Lower lobe of right lung (tissue), 2 donors: ENCODE results near the gene ARMS2. TPM values are rescaled to one million over a fixed set of nuclear protein-coding genes. Genes with fewer than 3 reads are reported as not detected.

Experiments
- ATAC-seq, 2 donors: fragments of 200-7000 bp; cut with Tn5 transposase; one replicate each; pipeline ENCODE4 v1.9.1; 2020 to 2022; ENCODE audit warnings: mild to moderate bottlenecking in 2 of 2, moderate library complexity in 2 of 2
- DNase-seq: peaks from one replicate; pipeline ENCODE4 v3.0.0-alpha.2; 2020
- H3K27ac ChIP-seq: fragments of 200-600 bp; one replicate; pipeline ENCODE4 v1.8.0; 2022
- H3K27me3 ChIP-seq: fragments of 200-600 bp; one replicate; pipeline ENCODE4 v1.8.0; 2022; ENCODE audit warnings: low read depth
- H3K36me3 ChIP-seq: fragments of 200-600 bp; one replicate; pipeline ENCODE4 v1.8.0; 2022; ENCODE audit warnings: mild to moderate bottlenecking
- H3K4me1 ChIP-seq: fragments of 200-600 bp; one replicate; pipeline ENCODE4 v1.8.0; 2022
- H3K4me3 ChIP-seq: fragments of 200-600 bp; one replicate; pipeline ENCODE4 v1.8.0; 2022; ENCODE audit warnings: mild to moderate bottlenecking
- H3K9me3 ChIP-seq: fragments of 200-600 bp; one replicate; pipeline ENCODE4 v1.8.0; 2022
- intact Hi-C: fragments of 100-400 bp; cut with DNase I; formaldehyde crosslinking; loops from one replicate; pipeline ENCODE4 v1.11.0; 2022
- total RNA-seq: library from RNA; stranded (reverse); fragmentation: NEBNext Ultra II Directional; extraction: Animal tissue kit (Norgen Biotek cat#: 25700); gene quantifications from one replicate; pipeline ENCODE4 v1.2.1, GENCODE V29; 2021
- TF ChIP-seq, protein P1 (sequence below): fragments of 200-600 bp; IDR thresholded peaks from one replicate; pipeline ENCODE4 v1.8.0; 2022; ENCODE audit warnings: antibody characterized with exemption, mild to moderate bottlenecking
- donor health status: DM: no; HTN: yes; CAD: no; lungs with severe emphysema.

Gene ARMS2
- total RNA-seq, 1 donor from 2014 or later = not detected

GRCh38 chr10:122450353-122450990 is 4.0 kb upstream of the ARMS2 start:
- DNase-seq = no peak
- intact Hi-C loops = no loop called here
- Histone ChIP-seq H3K9me3 (no peaks in the 10 kb centered on the region), H3K4me3 (no peak overlapping the region), H3K36me3 (no peaks in the 10 kb centered on the region), H3K4me1 (peaks cover 6% of the 10 kb centered on the region), H3K27me3 (no peaks in the 10 kb centered on the region), H3K27ac (no peak overlapping the region)
- no peak for ATAC-seq
- TF ChIP-seq, protein P1, sequence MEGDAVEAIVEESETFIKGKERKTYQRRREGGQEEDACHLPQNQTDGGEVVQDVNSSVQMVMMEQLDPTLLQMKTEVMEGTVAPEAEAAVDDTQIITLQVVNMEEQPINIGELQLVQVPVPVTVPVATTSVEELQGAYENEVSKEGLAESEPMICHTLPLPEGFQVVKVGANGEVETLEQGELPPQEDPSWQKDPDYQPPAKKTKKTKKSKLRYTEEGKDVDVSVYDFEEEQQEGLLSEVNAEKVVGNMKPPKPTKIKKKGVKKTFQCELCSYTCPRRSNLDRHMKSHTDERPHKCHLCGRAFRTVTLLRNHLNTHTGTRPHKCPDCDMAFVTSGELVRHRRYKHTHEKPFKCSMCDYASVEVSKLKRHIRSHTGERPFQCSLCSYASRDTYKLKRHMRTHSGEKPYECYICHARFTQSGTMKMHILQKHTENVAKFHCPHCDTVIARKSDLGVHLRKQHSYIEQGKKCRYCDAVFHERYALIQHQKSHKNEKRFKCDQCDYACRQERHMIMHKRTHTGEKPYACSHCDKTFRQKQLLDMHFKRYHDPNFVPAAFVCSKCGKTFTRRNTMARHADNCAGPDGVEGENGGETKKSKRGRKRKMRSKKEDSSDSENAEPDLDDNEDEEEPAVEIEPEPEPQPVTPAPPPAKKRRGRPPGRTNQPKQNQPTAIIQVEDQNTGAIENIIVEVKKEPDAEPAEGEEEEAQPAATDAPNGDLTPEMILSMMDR = no peak

DNA sequence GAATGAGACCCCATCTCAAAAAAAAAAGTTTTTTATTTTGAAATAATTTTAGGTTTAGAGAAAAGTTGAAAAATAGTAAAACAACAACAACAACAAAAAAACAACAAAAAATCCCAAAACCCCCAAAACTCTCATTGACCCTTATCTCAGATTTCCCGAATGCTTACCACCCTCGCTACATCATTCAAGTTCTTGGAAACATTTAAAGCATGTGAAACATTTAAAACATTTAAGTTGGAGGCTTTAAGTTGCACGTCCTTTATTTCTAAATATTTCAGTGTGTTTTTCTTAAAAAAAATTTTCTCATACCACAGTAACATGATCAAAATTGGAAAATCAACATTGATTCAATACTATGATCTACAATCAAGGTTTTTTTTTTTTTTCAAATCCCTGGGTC is 382 bp upstream of the ARMS2 start:
- no peak for DNase-seq

GRCh38 chr10:122455376-122456079 is 1.1 kb downstream of the ARMS2 start:
- Histone ChIP-seq H3K4me3 (no peak overlapping the region), H3K9me3 (no peaks in the 10 kb centered on the region), H3K36me3 (no peaks in the 10 kb centered on the region), H3K4me1 (peaks cover 4% of the 10 kb centered on the region), H3K27ac (no peak overlapping the region), H3K27me3 (peaks cover 9% of the 10 kb centered on the region)
- intact Hi-C loops = no loop called here
- DNase-seq (no peak), ATAC-seq (no peak)
- TF ChIP-seq, protein P1 = no peak

More for the DNA sequence above, 382 bp upstream of the ARMS2 start:
- intact Hi-C loops = no loop called here
- Histone ChIP-seq H3K4me3 (no peak overlapping the region), H3K36me3 (no peaks in the 10 kb centered on the region), H3K9me3 (no peaks in the 10 kb centered on the region), H3K27ac (no peak overlapping the region), H3K27me3 (peaks cover 4% of the 10 kb centered on the region), H3K4me1 (no peaks in the 10 kb centered on the region)
- no peak for ATAC-seq
- TF ChIP-seq, protein P1 = no peak

GRCh38 chr10:122457934-122458333 is 3.5 kb downstream of the ARMS2 start:
- H3K4me1 ChIP-seq = peaks cover 9% of the 10 kb centered on the region
- H3K36me3 ChIP-seq = no peaks in the 10 kb centered on the region
- intact Hi-C loops = no loop called here
- H3K9me3 ChIP-seq = no peaks in the 10 kb centered on the region
- TF ChIP-seq, protein P1 = no peak
- DNase-seq (no peak), ATAC-seq (no peak)
- H3K4me3 ChIP-seq = no peak overlapping the region
- peak overlapping the region; percentile 18 for H3K27ac ChIP-seq
- H3K27me3 ChIP-seq = peaks cover 9% of the 10 kb centered on the region

DNA sequence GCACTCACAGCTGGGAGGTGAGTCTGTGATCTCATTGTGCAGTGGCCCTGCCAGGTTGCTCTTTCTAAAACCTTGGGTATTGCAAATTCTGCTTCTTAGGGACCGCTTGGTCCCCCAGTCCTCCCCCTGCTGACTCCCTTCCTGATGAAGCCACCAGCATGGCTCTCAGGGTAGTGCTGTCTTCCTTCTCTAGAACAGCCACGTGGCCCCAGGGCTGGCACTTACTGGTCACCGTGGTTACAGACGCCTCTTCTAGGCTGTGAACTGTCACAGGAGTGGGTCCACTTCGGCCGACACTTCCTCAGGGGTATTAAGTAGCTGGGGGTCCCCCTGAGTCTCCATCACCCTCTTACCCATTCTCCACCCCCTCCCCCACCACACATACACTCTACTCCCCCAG is 4.2 kb downstream of the ARMS2 start:
- Histone ChIP-seq H3K9me3 (no peaks in the 10 kb centered on the region), H3K4me3 (no peak overlapping the region), H3K4me1 (peaks cover 16% of the 10 kb centered on the region), H3K36me3 (no peaks in the 10 kb centered on the region), H3K27me3 (peaks cover 11% of the 10 kb centered on the region), H3K27ac (no peak overlapping the region)
- DNase-seq = no peak
- TF ChIP-seq, protein P1 = no peak
- intact Hi-C loops = no loop called here
- ATAC-seq = no peak
